Colon (tissue), 2 donors: ENCODE results near the gene RPAP3.
A peak's percentile ranks its signal among the peaks of the same experiment; 100 is the strongest.

Experiments used
- FAIRE-seq: peaks from 2 replicates; lab custom pipeline; 2012; peaks lifted over from hg19 to GRCh38; lab: Jason Lieb, UNC
- donor health status: control.
- donor health status: control.

Gene RPAP3

DNA sequence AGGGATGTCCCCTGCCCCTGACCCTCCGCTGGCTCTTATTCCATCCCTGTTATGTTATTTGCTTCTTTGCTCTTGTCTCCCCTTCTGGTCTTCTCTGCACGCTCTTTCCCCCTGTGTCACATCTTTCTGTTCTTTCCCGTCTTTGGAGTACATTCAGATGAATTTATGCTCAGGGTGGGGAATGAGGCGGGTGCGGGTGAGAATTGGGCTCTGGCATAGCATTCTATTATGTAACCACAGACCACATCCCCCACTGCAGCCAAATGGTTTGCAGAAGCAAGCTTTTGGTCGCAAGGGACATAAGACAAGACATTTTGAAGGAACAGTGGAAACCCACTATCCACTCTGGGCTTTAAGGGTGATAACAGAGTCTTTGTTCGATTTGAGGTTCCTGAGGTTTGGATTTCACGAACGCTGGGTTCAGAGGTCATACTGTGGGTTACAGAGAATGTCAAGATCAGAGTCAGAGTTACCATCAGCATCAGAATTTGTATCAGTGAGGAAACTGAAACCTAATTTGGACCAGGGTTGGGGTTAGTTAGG lies 15.7 kb upstream of the RPAP3 start:
- no peak for FAIRE-seq

GRCh38 chr12:47718531-47718930 lies 12.7 kb upstream of the RPAP3 start:
- FAIRE-seq = no peak

DNA sequence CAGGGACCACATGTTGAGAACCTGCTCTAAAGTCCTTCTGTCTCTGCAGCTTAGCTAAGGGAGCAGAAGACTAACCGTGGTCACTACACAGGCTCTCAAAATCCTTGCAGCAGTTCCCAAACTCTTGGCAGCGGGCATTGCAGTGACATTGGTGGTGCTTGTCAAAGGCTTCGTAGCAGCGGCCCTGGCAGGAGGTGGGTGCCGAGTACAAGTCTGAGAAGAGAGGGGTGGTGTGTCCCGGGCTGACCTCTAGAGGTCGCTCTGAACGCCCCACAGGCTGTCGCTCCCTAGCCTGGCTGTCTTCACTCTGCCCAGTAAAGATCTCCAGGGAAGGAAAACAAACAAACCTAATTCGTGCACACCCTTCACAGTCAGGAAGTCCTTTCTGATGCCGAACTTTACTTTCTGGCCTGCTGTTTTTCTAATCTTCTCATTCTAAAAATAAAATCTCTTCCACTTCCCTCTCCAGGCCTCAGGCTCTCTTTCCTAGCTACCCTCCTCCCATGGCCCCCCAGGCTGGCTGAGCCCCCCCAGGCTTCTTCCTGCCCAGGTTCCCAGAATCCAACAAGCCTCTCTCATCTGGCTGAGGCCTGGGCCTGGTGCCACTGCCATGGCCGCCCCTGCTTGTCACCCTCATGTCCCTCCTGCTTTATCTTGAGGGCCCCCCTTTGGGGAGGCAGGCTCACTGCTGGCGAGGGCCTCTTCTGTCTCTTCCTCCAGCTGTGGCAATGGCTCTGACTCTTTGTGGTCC lies 11.8 kb upstream of the RPAP3 start:
- FAIRE-seq = no peak

DNA sequence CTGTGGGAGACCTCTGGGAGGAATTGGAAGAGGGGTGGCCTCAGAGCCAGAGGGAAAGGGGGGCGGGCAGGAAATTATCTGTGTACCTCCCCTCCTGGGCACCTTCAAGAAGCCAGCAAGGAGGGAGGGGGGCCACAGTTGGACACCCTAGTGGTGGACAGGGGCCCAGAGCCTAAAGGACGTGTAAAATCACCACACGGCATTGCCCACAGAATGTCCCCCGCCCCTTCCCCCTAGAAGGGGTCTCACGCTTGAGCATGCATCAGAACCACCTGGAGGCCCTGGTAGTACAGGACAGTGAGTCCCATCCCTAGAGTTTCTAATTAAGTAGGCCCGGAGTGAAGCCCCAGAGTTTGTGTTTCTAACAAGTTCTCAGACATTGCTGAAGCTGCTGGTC lies 11.2 kb upstream of the RPAP3 start:
- no peak for FAIRE-seq

- no peak for FAIRE-seq
Observed at GRCh38 chr12:47715877-47716548, 10.2 kb upstream of the RPAP3 start.

- FAIRE-seq = no peak
Observed at GRCh38 chr12:47715393-47715876, 9.6 kb upstream of the RPAP3 start.

- no peak for FAIRE-seq
Observed at GRCh38 chr12:47714826-47715386, 9.1 kb upstream of the RPAP3 start.

DNA sequence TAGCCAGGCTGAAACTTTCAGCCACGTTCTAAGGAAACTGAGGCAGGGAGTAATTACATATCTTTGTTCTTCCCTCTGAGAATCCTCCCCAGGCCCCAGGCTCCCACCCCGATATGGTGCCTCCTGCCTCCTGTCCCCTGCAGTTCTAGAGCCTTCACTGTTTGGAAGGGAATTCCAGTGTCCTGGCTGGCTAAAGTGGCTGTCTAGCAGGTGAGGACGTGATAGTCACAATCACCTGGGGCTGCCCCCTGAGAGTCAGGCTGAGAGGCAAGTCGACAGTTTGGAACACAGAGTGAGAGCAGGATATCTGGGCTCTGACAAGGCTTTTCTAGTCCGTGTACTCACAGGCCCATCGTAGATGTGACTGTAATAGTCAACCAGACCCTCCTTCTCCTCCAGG lies 6.3 kb upstream of the RPAP3 start:
- no peak for FAIRE-seq

DNA sequence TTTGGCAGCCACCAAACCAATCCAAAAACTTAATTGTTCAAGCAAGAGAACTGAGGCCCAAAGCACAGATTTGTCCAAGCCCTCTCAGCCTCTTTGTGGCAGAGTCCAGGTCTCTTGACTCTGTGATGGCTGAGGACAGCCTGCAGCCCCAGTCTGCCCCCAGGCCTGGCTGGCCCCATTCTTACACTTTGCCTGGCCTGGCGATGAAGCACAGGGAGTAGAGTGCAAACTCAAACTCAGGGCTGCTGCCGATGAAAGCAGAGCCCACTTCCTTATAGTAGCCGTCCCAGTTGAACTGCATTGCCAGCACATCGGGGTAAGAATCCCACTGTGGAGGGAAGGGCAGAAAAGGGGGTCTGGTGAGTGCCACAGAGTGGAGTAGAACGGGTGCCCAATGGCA lies 5.6 kb upstream of the RPAP3 start:
- no peak for FAIRE-seq

DNA sequence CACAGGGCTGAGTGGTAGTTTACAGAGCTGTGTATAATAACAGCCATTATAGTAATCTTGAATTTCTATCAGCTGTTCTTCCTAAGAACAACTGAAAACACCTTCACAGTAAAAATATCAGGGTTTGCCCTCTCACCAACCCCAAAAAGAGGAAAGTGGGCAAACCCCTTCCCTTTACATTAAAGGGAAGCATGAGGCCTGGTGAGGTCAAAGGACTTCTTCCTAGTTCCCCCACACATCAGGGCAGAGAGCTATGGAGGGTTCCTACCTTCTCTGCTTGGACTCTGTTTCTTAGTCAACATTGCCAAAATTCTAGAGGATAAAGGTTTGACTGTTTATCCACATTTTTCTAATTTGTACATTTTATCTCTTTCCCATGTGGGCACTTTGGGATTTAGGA lies 4.4 kb upstream of the RPAP3 start:
- no peak for FAIRE-seq

GRCh38 chr12:47709671-47710070 lies 3.8 kb upstream of the RPAP3 start:
- FAIRE-seq = no peak

DNA sequence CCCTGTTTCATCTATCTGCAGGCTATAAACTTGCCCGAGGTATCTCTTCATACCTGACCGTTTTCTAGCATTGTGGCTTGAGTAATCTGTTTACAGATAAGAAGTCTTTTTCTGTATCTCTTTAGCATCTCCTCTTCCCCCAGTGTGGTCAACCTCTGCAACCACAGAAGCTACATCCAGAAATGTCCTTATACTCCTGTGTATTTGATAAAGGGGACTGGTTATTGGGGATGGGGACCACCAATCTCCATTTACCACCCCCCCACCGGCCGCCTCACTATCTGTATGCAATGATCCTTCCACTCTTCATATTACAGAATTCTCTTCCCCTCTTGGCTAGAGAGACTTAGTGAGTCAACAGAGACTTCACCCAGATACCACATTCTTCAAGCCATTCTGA lies 3.4 kb upstream of the RPAP3 start:
- no peak for FAIRE-seq

- no peak for FAIRE-seq
Observed at GRCh38 chr12:47707905-47708543, 2.2 kb upstream of the RPAP3 start.

DNA sequence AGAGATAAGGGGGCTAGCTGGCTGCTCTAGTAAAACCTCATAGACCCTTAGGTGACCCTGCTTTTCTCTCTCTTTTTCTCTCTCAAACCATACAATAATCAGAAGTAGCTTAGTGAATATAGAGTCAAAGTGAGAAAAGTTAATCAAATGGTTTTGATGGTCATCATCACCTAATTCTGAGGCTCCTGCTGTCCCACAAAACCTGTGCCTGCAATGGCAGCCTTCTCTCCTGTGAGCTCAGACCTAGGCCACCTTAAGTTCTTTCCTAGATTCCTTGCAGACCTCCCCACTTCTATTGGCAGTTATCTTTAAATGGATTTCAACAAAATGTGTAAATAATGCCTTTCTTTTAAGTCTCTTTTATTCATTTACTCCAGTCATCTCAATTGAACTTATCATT lies 1.5 kb upstream of the RPAP3 start:
- FAIRE-seq = no peak

DNA sequence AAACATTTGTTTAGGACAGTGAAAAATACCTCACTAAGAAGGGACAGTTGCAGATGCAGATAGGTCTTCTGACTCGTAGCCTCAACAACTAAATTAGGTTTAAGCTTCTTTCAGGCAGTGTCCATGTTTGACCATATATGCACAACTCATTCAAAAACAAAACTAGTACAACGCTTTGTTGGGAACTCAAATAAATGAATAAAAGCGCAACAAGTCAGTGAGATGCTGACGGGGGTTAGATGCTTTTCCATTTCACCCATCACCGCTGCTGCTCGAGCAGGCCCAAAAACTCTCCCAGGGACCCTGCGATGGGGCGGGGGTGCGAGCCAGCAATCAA lies 633 bp downstream of the RPAP3 start:
- FAIRE-seq = no peak

DNA sequence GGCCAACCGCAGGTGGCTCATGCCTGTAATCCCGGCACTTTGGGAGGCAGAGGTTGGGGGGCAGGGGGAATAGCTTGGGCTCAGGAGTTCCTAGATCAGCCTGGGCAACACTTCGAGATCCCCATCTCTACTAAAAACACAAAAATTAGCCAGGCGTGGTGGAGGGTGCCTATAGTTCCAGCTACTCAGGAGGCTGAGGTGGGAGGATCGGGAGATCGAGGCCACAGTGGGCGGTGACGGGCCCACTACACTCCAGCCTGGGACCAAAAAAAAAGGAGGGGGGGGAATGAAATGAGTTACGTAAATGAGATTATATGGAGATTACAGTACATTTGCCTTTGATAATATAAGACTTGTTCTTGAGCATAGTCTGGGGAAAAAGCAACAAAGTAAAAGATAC lies 1.1 kb downstream of the RPAP3 start:
- FAIRE-seq = no peak

DNA sequence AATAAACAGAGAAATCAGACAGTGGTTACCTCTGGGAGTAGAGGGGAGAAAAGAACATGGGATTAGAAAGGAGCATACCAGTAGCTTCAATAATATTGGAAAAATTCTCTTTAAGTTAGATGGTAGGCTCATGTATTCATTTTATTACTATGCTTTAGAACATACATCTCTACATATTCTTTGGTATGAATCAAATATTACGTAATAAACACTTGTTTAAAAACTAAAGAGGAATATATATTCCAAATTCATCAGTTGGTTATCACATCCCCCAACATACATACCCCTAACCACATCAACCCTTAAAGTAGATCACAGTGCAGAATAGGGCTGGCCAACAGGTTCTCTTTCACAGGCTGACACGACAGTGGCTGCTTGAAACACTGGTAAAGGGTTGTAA lies 5.6 kb downstream of the RPAP3 start:
- no peak for FAIRE-seq

- no peak for FAIRE-seq
Observed at GRCh38 chr12:47698631-47699030, 7.2 kb downstream of the RPAP3 start.

DNA sequence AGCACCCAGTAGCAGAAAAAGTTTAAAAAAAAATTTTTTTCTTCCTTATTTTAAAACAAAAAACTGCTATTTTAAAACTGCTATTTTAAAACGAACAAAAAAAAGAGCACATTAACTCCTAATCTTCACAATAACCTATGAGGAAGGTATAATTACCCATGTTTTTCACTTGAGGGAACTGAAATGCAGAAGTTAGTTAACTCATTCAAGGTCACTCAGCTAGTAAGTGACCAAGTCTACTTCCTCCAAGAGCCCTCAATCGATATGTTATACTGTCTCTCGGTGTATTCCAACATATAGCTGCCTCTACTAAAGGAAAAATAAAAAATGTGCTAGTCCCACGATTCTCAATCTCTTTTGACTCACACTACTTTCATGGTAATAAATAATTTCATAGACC lies 7.8 kb downstream of the RPAP3 start:
- no peak for FAIRE-seq

DNA sequence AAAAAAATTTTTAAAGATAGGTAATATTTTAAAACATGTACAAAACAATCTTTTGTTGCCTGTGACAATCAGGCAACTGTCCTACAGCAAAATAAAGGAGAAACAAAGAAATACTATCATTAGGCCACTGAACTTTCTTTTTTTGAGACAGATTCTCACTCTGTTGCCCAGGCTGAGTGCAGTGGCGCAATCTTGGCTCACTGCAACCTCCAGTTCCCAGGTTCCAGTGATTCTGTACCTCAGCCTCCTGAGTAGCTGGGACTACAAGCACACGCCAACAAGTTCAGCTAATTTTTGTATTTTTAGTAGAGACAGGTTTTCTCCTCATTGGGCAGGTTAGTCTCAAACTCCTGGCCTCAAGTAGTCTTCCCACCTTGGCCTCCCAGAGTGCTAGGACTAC lies 16.6 kb downstream of the RPAP3 start:
- no peak for FAIRE-seq

- FAIRE-seq = no peak
Observed at GRCh38 chr12:47687636-47688035, 18.2 kb downstream of the RPAP3 start.

DNA sequence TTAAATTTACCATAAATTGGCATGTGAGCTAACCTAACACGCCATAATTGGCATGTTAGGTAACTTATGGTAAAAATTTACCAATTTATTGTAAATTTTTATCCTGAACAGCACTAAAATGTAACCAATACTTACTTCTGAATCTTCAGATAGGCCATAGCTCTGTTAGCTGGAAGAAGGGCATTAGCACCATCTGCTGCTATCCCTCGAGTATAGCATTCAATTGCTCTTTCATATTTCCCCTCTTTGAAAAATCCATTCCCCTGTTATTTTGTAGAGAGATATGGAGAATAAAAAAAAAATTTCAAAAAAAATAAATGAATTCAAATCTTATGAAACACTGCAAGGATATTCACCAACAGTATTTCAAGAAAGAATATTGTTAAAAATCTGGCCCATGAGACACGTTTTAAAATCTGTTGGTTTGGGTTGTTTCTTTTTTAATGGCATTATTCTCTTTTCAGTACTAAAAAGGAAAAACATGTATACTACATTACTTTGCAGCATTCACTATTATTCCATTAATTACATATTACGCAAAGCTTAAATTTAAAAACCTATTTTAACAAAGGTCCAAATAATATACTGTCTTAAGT lies 19.1 kb downstream of the RPAP3 start:
- FAIRE-seq = peak; percentile 38

DNA sequence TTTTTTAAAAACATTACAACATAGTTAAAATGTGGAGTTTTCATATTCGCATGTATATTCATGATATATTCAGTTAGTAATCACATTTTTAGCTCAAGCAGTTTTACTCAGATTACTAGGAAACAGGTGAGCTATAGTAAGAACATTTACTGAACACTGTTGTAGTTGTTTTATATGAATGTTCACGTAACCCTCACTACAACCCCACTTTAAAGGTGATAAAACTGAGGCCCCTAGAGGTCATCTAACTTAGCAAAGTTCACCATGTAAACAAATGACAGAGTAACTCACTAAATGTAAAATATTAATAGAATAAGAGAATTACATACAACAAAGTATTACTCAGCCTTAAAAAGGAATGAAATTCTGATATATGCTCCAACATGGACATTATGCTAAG lies 26.0 kb downstream of the RPAP3 start:
- no peak for FAIRE-seq
